HG02884 (cell line): ENCODE results near the gene FERMT1.
"Not testable (repeated sequence)": the region's sequence is repeated elsewhere in the genome, so short reads cannot be mapped to it uniquely, and the experiment has no call there.

Experiments
- ATAC-seq: cut with Tn5 transposase; IDR thresholded peaks from one replicate; pipeline ENCODE4 v1.9.1; 2021; ENCODE audit warnings: mild to moderate bottlenecking, moderate library complexity; ENCODE audit not compliant: unreplicated experiment

FERMT1 gene

GRCh38 chr20:6041808-6042265, 81.0 kb downstream of the FERMT1 start:
- ATAC-seq: no peak

- no peak for ATAC-seq
Measured at GRCh38 chr20:6040958-6041807, 81.6 kb downstream of the FERMT1 start.

GRCh38 chr20:6040540-6040939, 82.3 kb downstream of the FERMT1 start:
- ATAC-seq: no peak

DNA sequence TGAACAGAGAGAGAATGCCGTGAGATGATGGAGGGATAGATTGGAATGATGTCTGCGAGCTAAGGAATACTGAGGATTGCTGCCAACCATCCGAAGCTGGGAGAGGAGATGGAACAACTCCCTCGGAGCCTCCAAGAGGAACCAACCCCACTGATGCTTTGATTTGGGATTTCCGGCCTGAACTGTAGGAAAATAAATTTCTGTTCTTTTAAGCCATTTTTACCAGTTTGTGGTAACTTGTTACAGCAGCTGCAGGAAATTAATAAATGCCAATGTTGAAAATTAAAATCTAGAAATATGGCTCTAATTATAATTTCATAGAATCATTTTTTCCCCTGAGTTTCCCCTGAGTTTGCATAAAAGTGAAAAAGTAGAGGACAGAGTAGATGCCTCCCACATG, 83.1 kb downstream of the FERMT1 start:
- no peak for ATAC-seq

GRCh38 chr20:6038256-6038655, 84.6 kb downstream of the FERMT1 start:
- no peak for ATAC-seq

GRCh38 chr20:6037082-6037481, 85.7 kb downstream of the FERMT1 start:
- no peak for ATAC-seq

- ATAC-seq: no peak
Measured at GRCh38 chr20:6036213-6036612, 86.6 kb downstream of the FERMT1 start.

- no peak for ATAC-seq
Measured at GRCh38 chr20:6034134-6034969, 88.5 kb downstream of the FERMT1 start.

DNA sequence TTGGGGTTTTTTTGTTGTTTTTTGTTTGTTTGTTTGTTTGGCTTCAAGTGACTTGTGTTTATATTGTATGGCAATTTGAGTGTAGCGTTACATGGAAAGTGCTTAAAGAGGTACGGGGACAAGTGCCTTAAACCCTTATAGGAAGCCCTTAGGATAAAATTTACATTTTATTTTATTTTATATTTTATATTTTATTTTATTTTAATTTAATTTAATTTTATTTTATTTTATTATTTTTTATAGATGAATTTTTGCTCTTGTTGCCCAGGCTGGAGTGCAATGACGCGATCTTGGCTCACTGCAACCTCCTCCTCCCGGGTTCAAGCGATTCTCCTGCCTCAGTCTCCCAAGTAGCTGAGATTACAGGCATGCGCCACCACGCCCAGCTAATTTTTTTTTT, 89.9 kb downstream of the FERMT1 start:
- ATAC-seq: not testable (repeated sequence)

DNA sequence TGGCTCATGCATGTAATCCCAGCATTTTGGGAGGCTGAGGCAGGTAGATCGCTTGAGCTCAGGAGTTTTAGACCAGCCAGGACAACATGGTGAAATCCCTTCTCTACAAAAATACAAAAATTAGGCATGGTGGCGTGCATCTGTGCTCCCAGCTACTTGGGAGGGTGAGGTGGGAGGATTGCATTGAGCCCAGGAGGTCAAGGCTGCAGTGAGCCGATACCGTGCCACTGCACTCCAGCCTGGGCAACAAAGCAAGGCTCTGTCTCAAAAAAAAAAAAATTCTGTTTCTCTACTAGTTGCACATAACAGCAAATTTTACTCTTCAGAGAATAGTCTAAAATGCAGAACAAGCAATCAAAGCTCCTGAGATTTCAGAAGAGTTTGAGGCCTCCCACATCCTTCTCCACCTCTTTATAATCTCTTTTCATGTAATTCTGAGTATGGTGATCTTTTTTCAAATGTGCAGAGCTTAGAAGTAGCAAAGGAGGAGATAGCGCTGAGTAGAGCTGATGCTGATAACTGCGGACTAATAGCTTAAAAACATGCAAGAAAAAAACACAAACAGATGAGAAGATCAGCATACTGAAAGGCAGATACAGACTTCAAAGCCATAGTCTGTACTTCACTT, 92.3 kb downstream of the FERMT1 start:
- ATAC-seq: no peak

- ATAC-seq: no peak
Measured at GRCh38 chr20:6029538-6029937, 93.3 kb downstream of the FERMT1 start.

- no peak for ATAC-seq
Measured at GRCh38 chr20:6028818-6029217, 94.0 kb downstream of the FERMT1 start.

GRCh38 chr20:6026051-6026450, 96.8 kb downstream of the FERMT1 start:
- ATAC-seq: no peak
